Embryonic facial prominence (tissue), 1 donor: ENCODE measurements around the gene CYP4F11.
"Not testable (repeated sequence)": the region's sequence is repeated elsewhere in the genome, so short reads cannot be mapped to it uniquely, and the experiment has no call there.

Source experiments
- DNase-seq: peaks from one replicate; pipeline ENCODE4 v3.0.0-alpha.2; 2016; ENCODE audit errors: extremely low spot score

CYP4F11 gene

DNA sequence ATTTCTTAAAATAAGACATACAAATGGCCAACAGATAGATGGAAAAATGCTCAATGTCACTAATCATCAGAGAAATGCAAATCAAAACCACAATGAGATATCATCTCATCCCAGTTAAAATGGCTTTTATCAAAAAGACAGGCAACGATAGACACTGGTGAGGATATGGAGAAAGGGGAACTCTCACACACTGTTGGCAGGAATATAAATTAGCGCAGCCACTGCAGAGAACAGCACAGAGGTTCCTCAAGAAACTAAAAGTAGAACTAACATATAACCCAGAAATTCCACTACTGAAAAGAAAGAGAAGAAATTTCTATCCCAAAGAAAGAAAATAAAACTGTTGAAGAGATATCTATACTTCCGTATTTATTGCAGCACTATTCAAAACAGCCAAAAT lies 51.0 kb downstream of the CYP4F11 start:
- DNase-seq: not testable (repeated sequence)

- DNase-seq: no peak
Measured at GRCh38 chr19:15874821-15875474, 59.4 kb downstream of the CYP4F11 start.

- DNase-seq: not testable (repeated sequence)
Measured at GRCh38 chr19:15873771-15874170, 60.6 kb downstream of the CYP4F11 start.

DNA sequence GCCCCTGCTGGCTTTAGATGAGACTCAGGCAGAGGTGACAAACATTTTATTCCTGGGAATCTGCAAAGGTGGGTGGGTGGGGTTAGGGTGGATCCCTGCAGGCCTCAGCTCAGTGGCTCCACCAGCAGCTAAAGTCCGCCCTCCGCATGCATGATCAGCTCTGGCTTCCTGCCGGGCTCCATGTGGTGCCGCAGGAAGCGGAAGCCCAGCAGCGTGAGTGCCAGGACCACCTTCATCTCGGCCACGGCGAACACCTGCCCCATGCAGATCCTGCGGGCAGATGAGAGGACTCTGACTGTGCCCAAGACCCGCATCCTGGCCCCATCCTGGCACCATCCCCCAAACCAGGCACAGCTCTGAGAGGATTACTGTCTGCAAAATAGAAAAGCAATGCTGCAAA lies 62.8 kb downstream of the CYP4F11 start:
- no peak for DNase-seq

GRCh38 chr19:15869873-15870272 lies 64.5 kb downstream of the CYP4F11 start:
- no peak for DNase-seq

GRCh38 chr19:15869109-15869555 lies 65.2 kb downstream of the CYP4F11 start:
- DNase-seq: no peak

DNA sequence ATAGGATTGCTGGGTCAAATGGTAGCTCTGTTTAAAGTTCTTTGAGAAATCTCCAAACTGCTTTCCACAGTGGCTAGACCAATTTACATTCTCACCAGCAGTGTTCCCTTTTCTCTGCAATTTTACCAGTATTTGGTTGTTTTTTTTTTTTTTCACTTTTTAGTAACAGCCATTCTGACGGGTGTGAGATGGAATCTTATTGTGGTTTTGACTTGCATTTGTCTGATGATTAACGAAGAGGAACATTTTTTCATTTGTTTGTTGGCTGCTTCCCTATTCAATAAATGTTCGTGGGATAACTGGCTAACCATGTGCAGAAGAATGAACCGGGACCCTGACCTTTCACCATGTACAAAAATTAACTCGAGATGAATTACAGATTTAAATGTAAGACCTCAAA lies 67.7 kb downstream of the CYP4F11 start:
- DNase-seq: no peak

- DNase-seq: no peak
Measured at GRCh38 chr19:15864824-15865223, 69.5 kb downstream of the CYP4F11 start.

- no peak for DNase-seq
Measured at GRCh38 chr19:15863272-15863671, 71.1 kb downstream of the CYP4F11 start.

DNA sequence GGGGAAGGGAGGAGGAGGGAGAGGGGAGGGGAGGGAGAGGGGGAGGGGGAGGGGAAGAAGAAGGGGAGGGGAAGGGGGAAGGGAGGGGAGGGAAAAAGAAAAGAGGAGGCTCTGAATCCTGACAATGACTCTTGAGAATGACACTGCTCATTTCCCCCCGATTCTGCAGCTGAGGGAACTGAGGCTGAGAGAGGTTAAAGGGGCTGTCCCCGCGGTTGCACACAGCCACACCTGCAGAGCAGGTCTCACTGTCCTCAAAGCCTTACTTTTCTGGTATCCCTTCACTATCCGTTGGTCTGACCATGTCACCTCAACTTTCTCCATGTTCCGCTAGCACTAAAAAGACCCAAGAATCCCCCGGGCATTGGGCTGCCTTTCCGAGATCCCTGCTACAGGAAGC lies 71.9 kb downstream of the CYP4F11 start:
- DNase-seq: no peak
